GM18505 (cell line): ENCODE results near the gene SPATA1.
A peak's percentile ranks its signal among the peaks of the same experiment; 100 is the strongest.
"Not testable (repeated sequence)": the region's sequence is repeated elsewhere in the genome, so short reads cannot be mapped to it uniquely, and the experiment has no call there.

Experiments
- ATAC-seq: cut with Tn5 transposase; IDR thresholded peaks from one replicate; pipeline ENCODE4 v1.9.1; 2021; ENCODE audit not compliant: unreplicated experiment
- POLR2A ChIP-seq: IDR thresholded peaks from 4 replicates; pipeline ENCODE4 v1.6.1; 2011; ENCODE audit warnings: borderline replicate concordance; ENCODE audit not compliant: insufficient read depth, insufficient read length; ENCODE audit errors: extremely low read depth

Gene SPATA1

DNA sequence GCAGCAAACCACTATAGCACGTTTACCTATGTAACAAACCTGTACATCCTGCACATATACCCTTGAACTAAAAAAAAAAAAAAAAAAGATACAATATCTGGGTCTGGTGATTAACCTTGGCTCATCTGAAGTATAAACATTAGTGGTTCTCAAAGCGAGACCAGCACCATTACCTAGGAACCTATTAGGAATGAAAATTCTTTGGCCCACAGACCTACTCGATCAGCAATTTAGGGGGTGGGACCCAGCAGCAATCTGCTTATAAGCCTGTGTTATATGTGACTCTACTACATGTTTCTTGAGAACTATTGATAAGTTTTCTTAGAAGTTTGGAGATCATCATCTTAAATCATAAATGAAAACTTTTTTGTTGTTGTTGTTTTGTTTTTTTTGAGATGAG is 9.7 kb upstream of the SPATA1 start:
- no peak for ATAC-seq
- TF ChIP-seq POLR2A, result no peak

DNA sequence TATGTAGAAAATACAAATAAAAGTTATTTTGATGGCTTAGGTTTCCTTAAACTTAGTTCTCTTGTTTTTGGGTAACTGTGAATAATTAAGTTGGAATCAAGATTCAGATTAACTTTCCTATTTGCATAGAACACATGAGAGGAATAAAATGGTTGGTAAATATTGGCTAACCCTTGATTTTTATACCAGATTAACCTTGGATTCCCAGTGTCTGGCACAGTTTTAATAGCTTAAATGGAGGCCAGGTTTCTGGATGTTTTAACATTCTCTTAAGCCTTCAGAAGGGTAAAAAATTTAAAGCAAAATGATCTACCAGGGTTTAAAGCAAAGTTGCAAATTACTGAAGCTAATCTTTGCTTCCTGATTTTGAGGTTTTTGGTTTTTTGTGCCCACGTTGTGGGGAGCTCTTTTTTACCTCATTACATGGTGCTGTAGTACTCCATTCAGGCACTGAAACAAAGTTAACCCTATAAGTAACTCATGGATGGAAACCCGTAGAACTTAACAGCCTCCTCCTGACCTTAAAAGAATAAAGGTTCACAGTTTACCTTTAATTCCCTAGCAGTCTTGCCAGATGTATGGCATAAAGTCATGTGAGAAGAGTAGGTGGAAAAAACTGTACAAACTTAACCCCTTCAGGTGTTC is 8.4 kb upstream of the SPATA1 start:
- TF ChIP-seq POLR2A, result no peak
- ATAC-seq, result no peak

DNA sequence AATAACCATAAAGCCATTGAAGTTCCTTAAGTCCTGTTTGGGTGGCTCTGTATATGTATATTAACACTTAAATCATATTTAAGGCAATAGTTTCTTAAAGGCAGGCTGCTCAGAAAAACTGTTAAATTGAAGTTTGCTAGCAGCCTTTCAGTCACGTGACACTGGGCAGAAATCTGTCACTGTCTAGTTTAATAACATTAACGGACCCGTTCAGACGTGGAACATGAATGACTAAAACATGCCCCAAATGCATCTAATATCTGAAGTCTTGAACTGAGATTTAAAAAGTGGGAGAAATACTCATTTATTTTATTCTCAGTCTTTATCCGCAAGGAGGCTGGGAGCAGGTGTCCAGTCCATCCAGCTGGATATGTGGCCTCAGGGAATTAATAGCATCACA is 3.3 kb upstream of the SPATA1 start:
- no peak for TF ChIP-seq POLR2A
- no peak for ATAC-seq

DNA sequence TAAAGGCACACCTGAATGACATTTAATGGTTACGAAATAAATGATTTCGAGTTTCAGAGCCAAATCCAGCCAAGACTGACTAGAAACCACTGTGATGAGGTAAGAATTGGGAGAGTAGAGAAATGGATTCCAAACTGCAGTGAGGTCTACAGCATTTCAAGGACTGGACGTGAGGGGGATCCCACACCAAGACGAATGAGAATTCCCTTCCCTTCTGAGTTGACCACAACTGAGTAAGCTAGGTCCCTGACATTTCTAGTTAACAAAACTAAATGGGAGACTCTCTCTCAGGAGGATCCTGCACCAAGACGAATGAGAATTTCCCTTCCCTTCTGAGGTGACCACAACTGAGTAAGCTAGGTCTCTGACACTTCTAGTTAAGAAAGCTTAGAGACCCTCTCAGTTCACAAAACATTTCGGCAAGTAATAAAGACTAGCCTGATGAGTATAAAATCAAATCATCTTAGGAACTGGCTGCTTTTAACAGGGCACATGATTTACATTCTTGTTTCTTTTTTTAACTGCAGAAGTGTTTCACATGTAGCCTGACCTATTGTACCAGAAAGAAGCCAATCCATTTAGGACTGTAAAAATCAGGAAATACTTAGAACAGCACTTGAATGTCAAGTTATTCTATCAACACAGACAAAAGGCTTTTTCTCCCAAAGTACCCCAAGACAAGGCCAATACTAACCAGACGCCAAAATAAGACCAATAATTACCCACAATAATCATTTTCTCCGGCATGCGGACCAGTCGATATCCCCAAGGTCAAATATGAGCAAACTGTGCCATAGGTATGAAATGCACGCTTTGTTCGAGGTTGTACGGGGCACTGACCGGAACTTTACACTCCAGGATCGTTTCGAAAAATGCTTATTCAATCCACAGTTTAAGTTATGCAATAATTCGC is 1.4 kb upstream of the SPATA1 start:
- TF ChIP-seq POLR2A, result no peak
- no peak for ATAC-seq

DNA sequence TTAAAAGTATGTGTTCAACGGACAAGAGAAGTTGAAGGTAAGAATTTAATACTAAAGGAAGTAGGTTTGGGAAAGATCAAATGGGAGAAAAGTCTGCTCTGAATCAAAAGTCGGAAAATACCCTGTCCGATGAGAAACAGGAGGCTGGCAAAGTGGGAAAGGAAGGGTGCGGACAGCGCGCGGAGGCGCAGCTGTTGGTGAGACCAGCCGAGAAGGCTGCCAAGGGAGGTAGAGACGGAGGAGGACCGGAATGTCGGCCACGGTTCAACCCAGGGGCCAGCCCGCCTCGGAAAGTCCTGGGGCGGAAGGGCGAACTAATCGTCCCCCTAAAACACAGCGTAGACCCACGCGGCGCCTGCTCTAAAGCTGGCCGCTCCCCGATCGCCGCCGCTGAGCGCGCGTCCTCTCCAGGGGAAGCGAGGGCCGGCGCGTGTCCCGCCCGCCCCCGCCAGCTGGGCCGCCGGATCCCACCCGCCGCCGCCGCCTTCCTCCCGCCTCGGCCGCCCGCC is 639 bp upstream of the SPATA1 start:
- ATAC-seq, result peak; percentile 36
- no peak for TF ChIP-seq POLR2A

DNA sequence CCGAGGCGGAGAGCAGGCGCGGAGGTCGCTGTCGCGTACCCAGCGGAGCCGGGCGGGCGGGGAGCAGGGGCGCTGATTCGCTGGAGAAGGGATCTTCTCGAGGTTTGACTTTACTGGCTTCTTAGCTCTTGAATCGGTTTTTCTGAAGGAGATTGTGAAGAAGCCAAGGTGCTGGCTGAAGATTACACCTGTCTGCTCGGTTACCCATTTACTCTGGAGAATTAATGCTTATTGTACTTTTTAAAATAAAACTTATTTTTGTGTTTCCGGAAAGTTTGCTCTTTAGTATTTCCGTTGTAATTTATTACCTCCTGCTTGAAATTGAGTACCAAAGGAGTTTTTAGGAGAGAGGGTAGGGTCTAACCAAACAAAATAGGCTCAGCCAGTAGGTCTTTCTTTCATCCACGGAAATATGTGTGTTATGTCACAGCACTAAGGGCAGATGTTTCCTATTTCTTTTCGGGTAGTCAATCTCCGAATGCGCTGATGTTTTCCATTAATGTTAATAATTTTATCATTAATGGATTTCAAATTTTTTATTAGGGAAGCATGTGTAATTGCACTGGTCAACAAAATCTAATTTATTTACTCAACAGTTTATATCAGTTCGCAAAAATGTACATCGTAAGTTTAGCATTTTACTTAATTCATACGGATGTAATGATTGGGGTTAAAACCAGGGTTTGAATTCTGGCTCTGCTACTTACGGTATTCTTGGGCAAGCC is 705 bp downstream of the SPATA1 start:
- no peak for TF ChIP-seq POLR2A
- ATAC-seq, result no peak

DNA sequence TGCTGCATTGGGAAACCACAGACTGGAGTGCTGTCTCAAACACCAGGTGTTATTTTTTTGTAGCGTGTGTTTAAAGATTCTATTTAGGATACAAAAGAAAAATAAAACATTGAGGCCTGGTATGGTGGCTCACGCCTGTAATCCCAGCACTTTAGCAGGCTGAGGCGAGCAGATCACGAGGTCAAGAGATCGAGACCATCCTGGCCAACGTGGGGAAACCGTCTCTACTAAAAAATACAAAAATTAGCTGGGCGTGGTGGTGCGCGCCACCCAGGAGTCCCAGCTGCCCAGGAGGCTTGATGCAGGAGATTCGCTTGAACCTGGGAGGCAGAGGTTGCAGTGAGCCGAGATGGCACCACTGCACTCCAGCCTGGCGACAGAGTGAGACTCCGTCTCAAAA is 1.7 kb downstream of the SPATA1 start:
- ATAC-seq, result not testable (repeated sequence)

DNA sequence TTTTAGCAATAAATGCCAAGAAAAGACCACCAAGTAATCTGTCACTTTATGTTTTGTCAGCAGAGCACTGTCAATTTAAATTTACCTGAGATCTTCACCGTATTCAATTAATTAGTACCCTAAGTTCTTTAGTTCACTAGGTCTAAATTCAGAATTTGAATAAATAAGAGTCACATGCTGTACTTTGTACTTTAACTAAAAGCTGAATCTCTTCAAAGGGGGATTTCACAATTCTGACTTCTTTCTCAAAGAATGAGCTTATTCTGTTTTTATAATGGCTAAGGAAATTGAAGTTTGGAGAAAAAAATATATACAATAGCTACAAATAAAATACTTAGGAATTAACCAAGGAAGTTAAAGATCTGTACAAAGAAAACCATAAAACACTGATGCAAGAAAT is 2.3 kb downstream of the SPATA1 start:
- no peak for ATAC-seq
- TF ChIP-seq POLR2A, result no peak

DNA sequence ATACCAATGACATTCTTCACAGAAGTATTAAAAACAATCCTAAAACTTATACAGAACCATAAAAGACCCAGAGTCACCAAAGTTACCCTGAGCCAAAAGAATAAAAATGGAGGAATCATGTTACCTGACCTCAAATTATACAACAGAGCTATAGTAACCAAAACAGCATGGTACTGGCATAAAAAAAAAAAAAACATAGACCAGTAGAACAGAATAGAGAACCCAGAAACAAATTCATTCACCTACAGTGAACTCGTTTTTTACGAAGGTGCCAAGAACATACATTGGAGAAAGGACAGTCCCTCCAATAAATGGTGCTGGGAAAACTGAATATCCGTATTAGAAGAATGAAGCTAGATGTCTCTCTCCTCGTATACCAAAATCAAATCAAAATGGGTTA is 2.8 kb downstream of the SPATA1 start:
- no peak for TF ChIP-seq POLR2A
- ATAC-seq, result no peak

DNA sequence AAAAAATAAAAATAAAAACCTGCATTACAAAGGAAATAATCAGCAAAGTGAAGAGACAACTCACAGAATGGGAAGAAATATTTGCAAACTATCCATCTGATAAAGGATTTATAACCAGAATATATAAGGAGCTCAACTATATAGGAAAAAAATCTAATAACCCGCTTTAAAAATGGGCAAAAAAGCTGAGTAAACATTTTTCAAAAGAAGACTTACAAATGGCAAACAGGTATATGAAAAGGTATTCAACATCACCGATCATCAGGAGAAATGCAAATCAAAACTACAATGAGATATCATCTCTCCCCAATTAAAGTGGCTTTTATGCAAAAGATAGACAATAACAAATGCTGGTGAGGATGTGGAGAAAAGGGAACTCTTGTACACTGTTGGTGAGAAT is 4.0 kb downstream of the SPATA1 start:
- no peak for ATAC-seq
- no peak for TF ChIP-seq POLR2A

DNA sequence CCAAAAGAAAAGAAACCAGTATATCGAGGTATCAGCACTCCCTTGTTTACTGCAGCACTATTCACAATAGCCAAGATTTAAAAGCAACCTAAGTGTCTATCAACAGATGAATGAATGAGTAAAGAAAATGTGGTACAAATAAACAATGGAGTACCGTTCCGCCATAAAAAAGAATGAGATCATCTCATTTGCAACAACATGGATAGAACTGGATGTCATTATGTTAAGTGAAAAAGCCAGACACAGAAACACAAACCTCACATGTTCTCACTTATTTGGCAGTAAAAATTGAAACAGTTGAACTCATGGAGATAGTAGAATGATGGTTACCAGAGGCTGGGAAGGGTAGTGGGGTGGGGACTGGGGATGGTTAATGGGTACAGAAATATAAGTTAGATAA is 4.5 kb downstream of the SPATA1 start:
- no peak for ATAC-seq
- no peak for TF ChIP-seq POLR2A

DNA sequence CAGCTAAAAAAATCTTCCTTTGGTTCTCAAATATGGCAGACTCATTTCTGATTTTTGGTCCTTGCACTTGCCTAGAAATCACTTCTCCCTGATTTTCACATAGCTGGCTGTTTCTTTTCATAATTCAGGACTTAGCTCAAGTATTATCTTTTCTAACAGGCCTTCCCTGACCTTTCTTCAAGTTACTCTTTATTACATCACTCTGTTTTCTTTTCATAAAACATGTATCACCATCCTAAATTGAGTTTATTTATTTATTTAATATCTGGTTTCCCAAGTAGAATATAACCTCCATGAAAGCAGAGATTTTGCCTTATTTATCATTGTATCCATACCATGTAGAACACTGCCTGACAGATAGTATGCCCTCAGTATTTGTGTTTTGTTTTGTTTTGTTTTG is 18.4 kb downstream of the SPATA1 start:
- TF ChIP-seq POLR2A, result no peak
- no peak for ATAC-seq

DNA sequence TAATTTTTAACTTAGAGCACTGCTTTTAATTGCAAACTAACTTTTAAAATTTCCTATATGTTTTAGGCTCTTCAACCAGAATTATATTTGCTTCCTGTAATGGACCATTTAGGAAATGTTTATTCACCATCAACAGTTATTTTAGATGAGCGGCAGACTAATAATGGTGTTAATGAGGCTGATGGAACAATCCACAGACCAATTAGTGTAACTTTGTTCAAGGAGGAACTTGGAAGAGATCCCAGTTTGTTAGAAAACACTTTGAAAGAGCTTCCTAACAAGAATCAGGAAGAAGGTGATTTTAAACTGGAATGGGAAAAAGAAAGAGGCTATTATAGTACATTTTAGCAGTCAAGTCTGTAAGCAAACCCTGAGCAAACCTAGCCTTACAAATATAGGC is 19.6 kb downstream of the SPATA1 start:
- ATAC-seq, result no peak
- TF ChIP-seq POLR2A, result no peak
